NK-92 treated with Interleukin-12 subunit alpha and Interleukin-12 subunit beta, amount 100 ng/mL, for 24 hours (cell line): ENCODE data around the gene ENTHD1.
A peak's percentile ranks its signal among the peaks of the same experiment; 100 is the strongest.
"Not testable (repeated sequence)": the region's sequence is repeated elsewhere in the genome, so short reads cannot be mapped to it uniquely, and the experiment has no call there.

ENCODE experiments used
- DNase-seq: peaks from one replicate; lab custom pipeline; 2025; lab: John Stamatoyannopoulos, UW

ENTHD1 gene

GRCh38 chr22:39925273-39925672, 31.7 kb upstream of the ENTHD1 start:
- no peak for DNase-seq

- no peak for DNase-seq
Observed at GRCh38 chr22:39924286-39924685, 30.7 kb upstream of the ENTHD1 start.

- no peak for DNase-seq
Observed at GRCh38 chr22:39923696-39924095, 30.1 kb upstream of the ENTHD1 start.

- DNase-seq, result no peak
Observed at GRCh38 chr22:39920134-39920743, 26.7 kb upstream of the ENTHD1 start.

- DNase-seq, result no peak
Observed at GRCh38 chr22:39917776-39918495, 24.4 kb upstream of the ENTHD1 start.

- no peak for DNase-seq
Observed at GRCh38 chr22:39917197-39917643, 23.7 kb upstream of the ENTHD1 start.

GRCh38 chr22:39916496-39916895, 22.9 kb upstream of the ENTHD1 start:
- no peak for DNase-seq

GRCh38 chr22:39915295-39915726, 21.8 kb upstream of the ENTHD1 start:
- no peak for DNase-seq

- no peak for DNase-seq
Observed at GRCh38 chr22:39914584-39914983, 21.0 kb upstream of the ENTHD1 start.

GRCh38 chr22:39913886-39914285, 20.3 kb upstream of the ENTHD1 start:
- DNase-seq, result no peak

- DNase-seq, result no peak
Observed at GRCh38 chr22:39913321-39913720, 19.8 kb upstream of the ENTHD1 start.

GRCh38 chr22:39910876-39911613, 17.5 kb upstream of the ENTHD1 start:
- no peak for DNase-seq

- peak; percentile 35 for DNase-seq
Observed at GRCh38 chr22:39908737-39909136, 15.2 kb upstream of the ENTHD1 start.

- no peak for DNase-seq
Observed at GRCh38 chr22:39908136-39908535, 14.6 kb upstream of the ENTHD1 start.

GRCh38 chr22:39907605-39908097, 14.1 kb upstream of the ENTHD1 start:
- no peak for DNase-seq

GRCh38 chr22:39907047-39907446, 13.5 kb upstream of the ENTHD1 start:
- DNase-seq, result no peak

GRCh38 chr22:39906207-39906606, 12.6 kb upstream of the ENTHD1 start:
- DNase-seq, result no peak

GRCh38 chr22:39905687-39906086, 12.1 kb upstream of the ENTHD1 start:
- DNase-seq, result no peak

- no peak for DNase-seq
Observed at GRCh38 chr22:39904862-39905261, 11.3 kb upstream of the ENTHD1 start.

- DNase-seq, result not testable (repeated sequence)
Observed at GRCh38 chr22:39904024-39904423, 10.5 kb upstream of the ENTHD1 start.

- no peak for DNase-seq
Observed at GRCh38 chr22:39901565-39902146, 8.1 kb upstream of the ENTHD1 start.
